Nucleus accumbens (tissue), 56 donors: Measurements from ENCODE around the gene SLC9A5.

ENCODE experiments used
- DNase-seq, 56 donors: peaks; one replicate each; lab custom pipeline; 2025; lab: John Stamatoyannopoulos, UW

SLC9A5 gene

GRCh38 chr16:67277999-67278772 is 29.4 kb downstream of the SLC9A5 start:
- DNase-seq = no peak

GRCh38 chr16:67278773-67279295 is 30.1 kb downstream of the SLC9A5 start:
- DNase-seq = peak in 1 of 56 donors; percentile 69

DNA sequence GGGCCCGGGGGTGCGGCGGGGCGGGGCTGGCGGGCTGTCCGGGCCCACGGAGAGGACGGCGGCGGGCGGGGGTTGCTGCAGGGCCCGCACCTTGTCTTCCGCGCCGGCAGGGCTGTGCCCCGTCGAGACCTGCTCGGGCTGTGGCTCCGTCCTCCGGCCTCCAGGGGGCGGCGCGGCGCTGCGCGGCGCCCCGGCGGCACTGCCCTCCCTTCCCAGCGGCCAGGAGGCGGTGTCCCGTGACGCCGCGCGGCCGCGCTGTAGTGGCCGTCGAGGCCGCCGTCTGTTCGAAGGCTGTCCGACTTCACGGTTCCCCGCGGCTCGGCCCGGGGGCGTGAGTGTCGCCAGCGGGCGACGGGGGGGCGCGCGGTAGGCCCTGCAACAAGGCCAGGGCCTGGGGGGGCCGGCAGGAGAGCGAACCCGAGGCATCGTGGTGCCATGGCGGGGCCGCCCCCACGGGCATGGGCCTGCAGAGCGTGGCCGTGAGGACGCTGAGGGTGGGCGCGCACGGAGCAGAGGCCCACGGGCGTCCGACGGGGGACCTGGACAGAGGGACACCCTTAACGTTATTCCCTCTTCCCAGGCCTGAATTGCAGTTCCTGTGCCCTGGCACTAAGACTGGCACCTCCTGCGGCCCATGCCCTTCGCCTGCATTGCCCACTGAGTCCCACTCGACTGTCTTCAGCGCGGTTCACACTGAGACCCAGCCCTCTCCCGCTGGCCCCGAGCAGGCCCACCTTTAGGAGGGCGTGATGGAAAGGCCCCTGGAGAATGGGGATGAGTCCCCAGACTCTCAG is 30.7 kb downstream of the SLC9A5 start, which contains the start of gene PLEKHG4:
Gene PLEKHG4 (plus strand): TSS at position 237 of the 794 bp plus-strand sequence. CDS start 513 bp downstream, at position 750.
- DNase-seq = peak in 20 of 56 donors; percentile 11 to 69 (median 18)

DNA sequence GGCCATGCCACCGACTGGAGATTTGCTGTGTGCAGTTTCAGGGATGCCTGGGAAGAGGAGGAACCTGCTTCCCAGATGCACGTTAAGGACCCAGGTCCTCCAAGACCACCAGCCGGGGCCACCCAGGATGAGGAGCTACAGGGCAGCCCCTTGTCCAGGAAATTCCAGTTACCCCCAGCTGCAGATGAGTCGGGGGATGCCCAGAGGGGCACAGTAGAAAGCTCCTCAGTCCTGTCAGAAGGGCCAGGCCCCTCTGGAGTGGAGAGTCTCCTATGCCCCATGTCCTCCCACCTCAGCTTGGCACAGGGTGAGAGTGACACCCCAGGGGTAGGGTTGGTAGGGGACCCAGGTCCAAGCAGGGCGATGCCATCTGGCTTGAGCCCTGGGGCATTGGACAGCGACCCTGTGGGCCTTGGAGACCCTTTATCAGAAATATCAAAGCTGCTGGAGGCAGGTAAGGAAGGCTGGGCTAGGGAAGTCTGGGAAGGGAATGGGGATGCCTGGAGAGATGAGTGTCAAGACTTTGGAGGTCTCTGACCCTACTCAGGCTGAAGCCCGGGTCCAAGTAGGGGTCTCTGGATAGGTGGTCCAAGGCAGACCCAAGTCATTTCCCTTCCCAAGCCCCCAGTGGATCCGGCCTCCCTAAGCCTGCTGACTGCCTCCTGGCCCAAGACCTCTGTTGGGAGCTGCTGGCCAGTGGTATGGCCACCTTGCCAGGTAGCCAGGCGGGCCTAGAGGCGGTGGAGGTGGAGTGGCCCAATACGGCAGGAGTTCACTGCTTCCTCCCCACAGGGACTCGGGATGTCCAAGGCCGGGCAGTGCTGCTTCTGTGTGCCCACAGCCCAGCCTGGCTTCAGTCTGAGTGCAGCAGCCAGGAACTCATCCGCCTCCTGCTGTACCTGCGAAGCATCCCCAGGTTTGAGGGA is 31.6 kb downstream of the SLC9A5 start:
- DNase-seq = no peak

DNA sequence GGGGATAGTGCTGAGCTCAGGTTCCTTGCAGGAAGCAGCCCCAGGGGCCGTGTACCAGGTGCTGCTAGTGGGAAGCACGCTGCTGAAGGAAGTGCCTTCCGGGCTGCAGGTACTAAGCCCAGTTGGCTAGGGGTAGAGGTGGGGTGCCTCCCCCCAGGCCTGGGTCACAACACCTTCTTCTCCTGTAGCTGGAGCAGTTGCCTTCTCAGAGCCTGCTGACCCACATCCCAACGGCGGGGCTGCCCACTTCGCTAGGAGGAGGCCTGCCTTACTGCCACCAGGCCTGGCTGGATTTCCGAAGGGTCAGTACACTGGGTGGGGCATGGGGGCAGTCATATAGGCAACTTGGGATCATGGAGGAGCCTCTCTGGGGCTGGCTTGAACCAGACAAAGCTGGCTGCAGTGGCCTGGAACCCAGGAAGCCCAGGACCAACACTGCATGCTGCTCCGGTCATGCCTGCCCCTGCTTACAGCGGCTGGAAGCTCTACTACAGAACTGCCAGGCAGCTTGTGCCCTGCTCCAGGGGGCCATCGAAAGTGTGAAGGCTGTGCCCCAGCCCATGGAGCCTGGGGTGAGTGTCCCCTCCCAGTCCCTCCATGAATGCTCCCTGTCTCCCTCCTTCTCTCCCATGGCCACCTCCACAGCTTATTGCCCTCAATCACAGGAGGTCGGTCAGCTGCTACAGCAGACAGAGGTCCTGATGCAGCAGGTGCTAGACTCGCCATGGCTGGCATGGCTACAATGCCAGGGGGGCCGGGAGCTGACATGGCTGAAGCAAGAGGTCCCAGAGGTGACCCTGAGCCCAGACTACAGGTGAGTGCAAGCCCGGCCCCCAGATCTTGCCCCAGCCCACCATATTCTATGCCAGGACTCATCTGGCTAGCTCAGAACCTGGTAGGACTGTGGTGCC is 33.0 kb downstream of the SLC9A5 start:
- no peak for DNase-seq

GRCh38 chr16:67282447-67282805 is 33.6 kb downstream of the SLC9A5 start:
- no peak for DNase-seq

DNA sequence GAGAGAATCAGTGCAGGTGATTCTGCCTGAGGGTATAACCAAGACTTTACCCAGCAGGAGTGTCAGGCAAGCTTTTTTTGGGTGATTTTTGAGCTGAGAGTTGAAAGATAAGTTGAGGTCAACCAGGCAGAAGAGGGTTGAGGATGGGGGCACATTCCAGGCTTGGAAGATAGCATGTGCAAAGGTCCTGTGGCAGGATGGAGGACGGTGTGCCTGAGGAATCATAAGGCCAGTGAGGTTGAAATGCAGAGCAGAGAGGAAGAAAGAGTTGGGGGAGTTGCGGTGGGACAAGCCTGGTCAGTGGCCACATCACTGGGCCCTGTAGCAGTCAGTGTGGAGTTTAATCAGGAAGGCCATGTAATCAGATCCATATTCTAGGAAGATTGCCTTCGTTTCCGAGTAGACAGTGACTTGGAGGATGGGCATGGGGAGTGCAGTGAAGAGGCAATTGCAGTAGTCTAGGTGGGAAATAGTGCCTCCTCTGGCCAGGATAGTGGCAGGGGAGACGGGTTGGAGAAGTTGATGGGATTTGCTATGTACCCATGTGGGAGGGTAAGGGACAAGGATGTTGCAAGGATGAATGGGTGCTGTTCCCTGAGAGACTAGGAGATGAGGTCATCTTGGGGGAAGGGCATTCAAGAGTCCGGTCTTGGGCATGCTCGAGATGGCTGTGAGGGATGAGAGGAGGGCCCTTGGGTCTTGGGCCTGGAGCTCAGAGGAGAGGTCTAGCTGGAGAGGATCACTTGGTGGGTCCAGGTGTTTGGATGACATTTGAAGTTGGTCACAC is 34.5 kb downstream of the SLC9A5 start:
- DNase-seq = no peak

GRCh38 chr16:67283826-67284555 is 35.2 kb downstream of the SLC9A5 start:
- DNase-seq = no peak

GRCh38 chr16:67284699-67285646 is 36.2 kb downstream of the SLC9A5 start:
- DNase-seq = peak in 10 of 56 donors; percentile 5 to 38 (median 10)

DNA sequence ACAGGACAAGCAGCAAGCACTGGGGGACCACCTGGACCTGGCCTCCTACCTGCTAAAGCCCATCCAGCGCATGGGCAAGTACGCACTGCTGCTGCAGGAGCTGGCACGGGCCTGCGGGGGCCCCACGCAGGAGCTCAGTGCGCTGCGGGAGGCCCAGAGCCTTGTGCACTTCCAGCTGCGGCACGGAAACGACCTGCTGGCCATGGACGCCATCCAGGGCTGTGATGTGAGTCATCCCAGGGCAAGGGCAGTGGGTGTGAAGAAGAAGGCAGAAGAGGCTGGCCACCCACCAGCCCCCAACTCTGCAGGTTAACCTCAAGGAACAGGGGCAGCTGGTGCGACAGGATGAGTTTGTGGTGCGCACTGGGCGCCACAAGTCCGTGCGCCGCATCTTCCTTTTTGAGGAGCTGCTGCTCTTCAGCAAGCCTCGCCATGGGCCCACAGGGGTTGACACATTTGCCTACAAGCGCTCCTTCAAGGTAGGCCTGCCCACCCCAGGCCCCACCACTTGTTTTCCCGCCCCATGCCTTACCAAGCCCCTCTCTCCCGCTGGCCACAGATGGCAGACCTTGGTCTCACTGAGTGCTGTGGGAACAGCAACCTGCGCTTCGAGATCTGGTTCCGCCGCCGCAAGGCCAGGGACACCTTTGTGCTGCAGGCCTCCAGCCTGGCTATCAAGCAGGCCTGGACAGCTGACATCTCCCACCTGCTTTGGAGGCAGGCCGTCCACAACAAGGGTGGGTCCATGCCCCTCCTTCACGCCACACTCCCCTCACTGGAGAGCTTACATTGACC is 37.9 kb downstream of the SLC9A5 start:
- DNase-seq = no peak

- no peak for DNase-seq
Measured at GRCh38 chr16:67287960-67288359, 39.2 kb downstream of the SLC9A5 start.

DNA sequence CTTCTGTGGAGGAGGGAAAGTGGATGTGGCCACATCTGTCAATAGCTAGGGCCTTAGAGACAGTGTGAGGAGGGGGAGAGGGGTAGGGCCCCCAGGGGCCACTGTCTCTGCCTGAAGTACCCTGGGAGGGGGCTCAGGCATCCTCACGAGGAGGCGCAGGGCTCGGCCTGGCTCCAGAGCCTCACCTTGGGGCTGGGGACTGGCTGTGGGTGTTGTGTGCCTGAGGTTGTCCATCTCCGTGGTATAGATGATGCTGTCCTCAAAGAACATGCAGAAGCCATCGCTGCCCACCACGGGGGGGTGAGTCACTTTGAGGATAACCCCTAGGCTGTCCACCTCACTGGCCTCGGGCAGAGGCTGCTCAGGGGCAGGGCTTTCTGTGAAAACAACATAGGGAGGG is 42.7 kb downstream of the SLC9A5 start:
- no peak for DNase-seq

DNA sequence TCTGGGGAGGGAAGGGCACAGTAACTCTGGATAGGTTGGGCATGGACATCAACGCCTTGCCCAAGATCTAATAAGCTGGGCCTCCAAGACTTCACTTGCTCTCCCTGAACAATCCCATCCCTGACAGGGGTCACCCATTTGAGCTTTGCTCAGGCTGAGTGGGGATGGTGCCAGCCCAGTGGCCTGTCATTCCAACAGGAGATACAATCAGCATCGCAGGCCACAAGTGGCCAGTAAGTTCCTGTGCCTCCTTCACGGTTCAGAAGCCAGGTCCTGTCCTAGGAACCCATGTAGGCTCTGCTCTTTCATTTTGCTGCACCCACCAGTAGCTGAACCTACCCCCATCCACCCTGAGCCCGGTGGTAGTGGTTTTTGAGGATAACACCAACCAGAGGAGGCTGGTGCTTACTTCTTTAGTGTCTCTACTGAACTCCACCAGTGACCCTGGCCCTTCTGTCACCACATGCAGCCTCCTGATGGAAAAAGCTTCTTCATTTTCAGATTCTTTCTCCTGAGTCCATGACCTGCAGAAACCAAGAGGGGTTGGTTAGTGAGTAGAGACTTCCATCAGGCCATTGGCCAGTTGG is 45.5 kb downstream of the SLC9A5 start:
- no peak for DNase-seq

DNA sequence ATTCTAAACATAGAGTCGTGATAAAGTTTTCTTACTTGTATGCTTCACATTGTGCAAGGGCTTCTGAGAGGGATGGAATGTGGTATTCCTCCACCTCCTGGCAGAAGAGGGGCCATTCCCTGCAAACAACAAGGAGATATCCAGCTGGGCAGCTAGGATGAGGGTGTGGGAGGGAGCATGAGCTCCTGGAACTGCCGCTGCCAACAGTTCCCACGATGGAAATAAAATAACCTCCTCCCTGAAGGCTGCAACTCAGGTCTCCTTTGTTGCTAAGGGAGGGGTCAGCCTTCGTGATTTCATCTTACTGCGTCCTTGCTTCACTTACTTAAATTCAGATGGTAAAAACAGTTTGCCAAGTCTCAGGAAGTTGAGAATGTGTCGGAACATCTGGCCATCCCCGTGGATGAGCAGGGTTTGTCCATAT is 46.2 kb downstream of the SLC9A5 start:
- no peak for DNase-seq

DNA sequence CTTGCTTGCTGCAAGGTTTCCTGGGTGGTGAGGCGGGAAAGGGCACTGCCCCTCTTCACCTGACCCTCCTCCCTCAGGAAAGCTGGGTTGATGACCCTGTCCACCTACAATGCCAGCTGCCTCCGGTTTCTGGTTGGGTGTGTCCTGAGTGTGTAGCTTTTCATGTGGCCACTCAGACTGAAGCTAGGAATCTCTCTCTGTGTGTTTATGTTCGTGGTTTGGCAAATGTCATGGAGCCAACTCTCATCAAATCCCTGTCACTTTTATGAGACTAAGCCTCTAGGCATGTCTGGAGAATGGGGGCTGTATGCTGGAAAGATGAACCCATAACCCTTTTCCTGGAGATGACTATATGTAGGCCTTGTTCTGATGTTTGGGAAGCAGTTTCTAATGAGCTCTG is 47.6 kb downstream of the SLC9A5 start:
- no peak for DNase-seq
